ENCODE data around the gene TRMT6.

The TRMT6 gene

GRCh38 chr20:5950271-5951031 is at the start of gene TRMT6, which contains the start of gene MCM8:
Gene TRMT6, minus strand, starts transcription at chr20:5950533. Its CDS starts 128 bp downstream, at chr20:5950405.
Gene MCM8, plus strand, starts transcription at chr20:5950652. Its CDS starts 1,364 bp downstream, at chr20:5952016.
- DNase-seq (ENCODE audit: low read depth): peak; percentile 99

GRCh38 chr20:5999783-6000182 is 49.5 kb upstream of the TRMT6 start:
- DNase-seq (ENCODE audit: low read depth): no peak

- DNase-seq (ENCODE audit: low read depth): no peak
These were observed 46.4 kb upstream of the TRMT6 start for GRCh38 chr20:5996765-5997164.

GRCh38 chr20:5991623-5992441 is 41.5 kb upstream of the TRMT6 start:
- DNase-seq (ENCODE audit: low read depth): no peak

GRCh38 chr20:5990946-5991345 is 40.6 kb upstream of the TRMT6 start:
- no peak for DNase-seq (ENCODE audit: low read depth)

- no peak for DNase-seq (ENCODE audit: low read depth)
These were observed 39.2 kb upstream of the TRMT6 start for GRCh38 chr20:5989539-5989938.

GRCh38 chr20:5987383-5987782 is 37.0 kb upstream of the TRMT6 start:
- DNase-seq (ENCODE audit: low read depth): no peak

GRCh38 chr20:5980720-5981538 is 30.6 kb upstream of the TRMT6 start:
- DNase-seq (ENCODE audit: low read depth): no peak

- no peak for DNase-seq (ENCODE audit: low read depth)
These were observed 29.5 kb upstream of the TRMT6 start for GRCh38 chr20:5979801-5980200.

- no peak for DNase-seq (ENCODE audit: low read depth)
These were observed 27.6 kb upstream of the TRMT6 start for GRCh38 chr20:5977975-5978374.

GRCh38 chr20:5977223-5977622 is 26.9 kb upstream of the TRMT6 start:
- DNase-seq (ENCODE audit: low read depth): no peak

- DNase-seq (ENCODE audit: low read depth): no peak
These were observed 25.4 kb upstream of the TRMT6 start for GRCh38 chr20:5975778-5976177.

- no peak for DNase-seq (ENCODE audit: low read depth)
These were observed 24.2 kb upstream of the TRMT6 start for GRCh38 chr20:5974531-5974930.

- no peak for DNase-seq (ENCODE audit: low read depth)
These were observed 23.6 kb upstream of the TRMT6 start for GRCh38 chr20:5973971-5974370.

- DNase-seq (ENCODE audit: low read depth): no peak
These were observed 22.8 kb upstream of the TRMT6 start for GRCh38 chr20:5973172-5973571.

- no peak for DNase-seq (ENCODE audit: low read depth)
These were observed 20.9 kb upstream of the TRMT6 start for GRCh38 chr20:5971203-5971602.

GRCh38 chr20:5970381-5970780 is 20.0 kb upstream of the TRMT6 start:
- no peak for DNase-seq (ENCODE audit: low read depth)

- no peak for DNase-seq (ENCODE audit: low read depth)
These were observed 19.6 kb upstream of the TRMT6 start for GRCh38 chr20:5969940-5970339.

GRCh38 chr20:5969348-5969935 is 19.1 kb upstream of the TRMT6 start:
- no peak for DNase-seq (ENCODE audit: low read depth)

- DNase-seq (ENCODE audit: low read depth): no peak
These were observed 18.1 kb upstream of the TRMT6 start for GRCh38 chr20:5968462-5968861.

GRCh38 chr20:5967469-5967868 is 17.1 kb upstream of the TRMT6 start:
- DNase-seq (ENCODE audit: low read depth): no peak

GRCh38 chr20:5949943-5950270 is 426 bp downstream of the TRMT6 start:
- DNase-seq (ENCODE audit: low read depth): no peak
